ENCODE measurements around the gene SSPN.

The SSPN gene

GRCh38 chr12:26195250-26195640 lies at the start of gene SSPN:
Gene SSPN, plus strand, starts transcription at chr12:26195573. Its CDS starts 100 bp downstream, at chr12:26195673.
- DNase-seq (ENCODE audit: low read depth), result peak; percentile 15

- no peak for DNase-seq (ENCODE audit: low read depth)
These were observed 47.1 kb upstream of the SSPN start for GRCh38 chr12:26148291-26148690.

GRCh38 chr12:26149968-26150500 lies 45.3 kb upstream of the SSPN start:
- DNase-seq (ENCODE audit: low read depth), result no peak

- DNase-seq (ENCODE audit: low read depth), result peak; percentile 38
These were observed 44.5 kb upstream of the SSPN start for GRCh38 chr12:26150736-26151450.

GRCh38 chr12:26152507-26153102 lies 42.8 kb upstream of the SSPN start:
- no peak for DNase-seq (ENCODE audit: low read depth)

- DNase-seq (ENCODE audit: low read depth), result peak; percentile 97
These were observed 41.8 kb upstream of the SSPN start for GRCh38 chr12:26153421-26154154.

GRCh38 chr12:26156201-26156871 lies 39.0 kb upstream of the SSPN start:
- no peak for DNase-seq (ENCODE audit: low read depth)

- no peak for DNase-seq (ENCODE audit: low read depth)
These were observed 38.4 kb upstream of the SSPN start for GRCh38 chr12:26157001-26157400.

- DNase-seq (ENCODE audit: low read depth), result no peak
These were observed 37.2 kb upstream of the SSPN start for GRCh38 chr12:26158078-26158764.

GRCh38 chr12:26162174-26162573 lies 33.2 kb upstream of the SSPN start:
- no peak for DNase-seq (ENCODE audit: low read depth)

GRCh38 chr12:26162905-26163304 lies 32.5 kb upstream of the SSPN start:
- no peak for DNase-seq (ENCODE audit: low read depth)

GRCh38 chr12:26164118-26164517 lies 31.3 kb upstream of the SSPN start:
- no peak for DNase-seq (ENCODE audit: low read depth)

- DNase-seq (ENCODE audit: low read depth), result no peak
These were observed 23.4 kb upstream of the SSPN start for GRCh38 chr12:26172013-26172412.

GRCh38 chr12:26172539-26172938 lies 22.8 kb upstream of the SSPN start:
- no peak for DNase-seq (ENCODE audit: low read depth)

GRCh38 chr12:26172946-26173552 lies 22.3 kb upstream of the SSPN start:
- DNase-seq (ENCODE audit: low read depth), result no peak

GRCh38 chr12:26176725-26177124 lies 18.6 kb upstream of the SSPN start:
- no peak for DNase-seq (ENCODE audit: low read depth)

GRCh38 chr12:26177283-26177682 lies 18.1 kb upstream of the SSPN start:
- no peak for DNase-seq (ENCODE audit: low read depth)

- no peak for DNase-seq (ENCODE audit: low read depth)
These were observed 15.5 kb upstream of the SSPN start for GRCh38 chr12:26179826-26180225.

GRCh38 chr12:26182377-26182776 lies 13.0 kb upstream of the SSPN start:
- DNase-seq (ENCODE audit: low read depth), result no peak

GRCh38 chr12:26185532-26186320 lies 9.6 kb upstream of the SSPN start:
- no peak for DNase-seq (ENCODE audit: low read depth)

Measured in HS-27A (cell line).